HepG2 (cell line): ENCODE data around the gene SLC13A3. TPM values are rescaled to one million over a fixed set of nuclear protein-coding genes. Genes with fewer than 3 reads are reported as not detected.
A peak's percentile ranks its signal among the peaks of the same experiment; 100 is the strongest.

Experiments
- CEBPG ChIP-seq: IDR thresholded peaks from 2 replicates; pipeline ENCODE4 v1.6.1; 2016
- ELF1 ChIP-seq: sonication (generic); formaldehyde crosslinking; IDR thresholded peaks from 2 replicates; pipeline ENCODE4 v1.4.0; 2020; ENCODE audit warnings: missing genetic modification reagents
- FOSL2 ChIP-seq: sonication (generic); formaldehyde crosslinking; IDR thresholded peaks from 2 replicates; pipeline ENCODE4 v1.4.0; 2020; ENCODE audit warnings: missing genetic modification reagents
- FOXK1 ChIP-seq: sonication (generic); formaldehyde crosslinking; IDR thresholded peaks from 2 replicates; pipeline ENCODE4 v1.4.0; 2020; ENCODE audit warnings: low read depth, missing genetic modification reagents, borderline replicate concordance
- HMG20B ChIP-seq: conservative IDR thresholded peaks from 2 replicates; pipeline ENCODE4 v1.6.1; 2016; ENCODE audit warnings: missing genetic modification reagents, missing compliant biosample characterization
- KDM6A ChIP-seq: IDR thresholded peaks from 2 replicates; pipeline ENCODE4 v1.6.1; 2016; ENCODE audit warnings: low read depth
- MIER2 ChIP-seq: IDR thresholded peaks from 2 replicates; pipeline ENCODE4 v1.6.1; 2016; ENCODE audit warnings: missing biosample characterization, missing genetic modification reagents
- NAIF1 ChIP-seq: sonication (generic); formaldehyde crosslinking; IDR thresholded peaks from 2 replicates; pipeline ENCODE4 v1.5.0; 2020; ENCODE audit warnings: mild to moderate bottlenecking, missing genetic modification reagents, borderline replicate concordance
- NPAS2 ChIP-seq: sonication (generic); formaldehyde crosslinking; IDR thresholded peaks from 2 replicates; pipeline ENCODE4 v1.8.0; 2022; ENCODE audit warnings: mild to moderate bottlenecking, missing genetic modification reagents, borderline replicate concordance
- NR2C2 ChIP-seq: sonication (generic); formaldehyde crosslinking; IDR thresholded peaks from 2 replicates; pipeline ENCODE4 v1.4.0; 2020; ENCODE audit warnings: missing genetic modification reagents, mild to moderate bottlenecking, moderate library complexity, borderline replicate concordance
- ONECUT2 ChIP-seq: sonication (generic); formaldehyde crosslinking; IDR thresholded peaks from 2 replicates; pipeline ENCODE4 v1.4.0; 2020; ENCODE audit warnings: missing genetic modification reagents
- PCBP2 ChIP-seq: fragments of 200-400 bp; formaldehyde crosslinking; optimal IDR thresholded peaks from 2 replicates; pipeline ENCODE3; 2018; ENCODE audit warnings: low read length, low read depth; ENCODE audit not compliant: poor library complexity, severe bottlenecking
- PHF21A ChIP-seq: sonication (generic); formaldehyde crosslinking; IDR thresholded peaks from 2 replicates; pipeline ENCODE4 v1.5.0; 2020; ENCODE audit warnings: mild to moderate bottlenecking, missing genetic modification reagents
- TAF15 ChIP-seq: fragments of 200-400 bp; formaldehyde crosslinking; IDR thresholded peaks from one replicate; pipeline ENCODE4 v1.6.1; 2018; ENCODE audit warnings: mild to moderate bottlenecking, low read depth, low read length; ENCODE audit not compliant: poor library complexity, severe bottlenecking
- TEAD3 ChIP-seq: optimal IDR thresholded peaks from 2 replicates; pipeline ENCODE3; 2016; ENCODE audit warnings: borderline replicate concordance
- ZNF644 ChIP-seq: IDR thresholded peaks from 2 replicates; pipeline ENCODE4 v1.6.1; 2016; ENCODE audit warnings: low read depth
- polyA plus RNA-seq, 8 experiments: library from polyadenylated mRNA; depleted of rRNA in 3 of 8; stranded (reverse) in 7 of 8; unstranded in 1 of 8; fragments of >200 nt; fragmentation: Illumina TruSeq in 4 of 8; extraction: Trizol in 4 of 8; gene quantifications; 2 replicates each; pipeline versions ENCODE4 v1.2.1 to v1.2.3, GENCODE V29; 2011 to 2016; ENCODE audit warnings: low read depth in 4 of 8, missing spikeins in 1 of 8, mixed read lengths in 1 of 8; ENCODE audit not compliant: insufficient read depth in 1 of 8
- total RNA-seq, 5 experiments: library from RNA; depleted of rRNA; stranded (reverse); fragments of >200 nt; fragmentation: Illumina TruSeq; extraction: Trizol; gene quantifications; 2 replicates each; pipeline ENCODE4 v1.2.3, GENCODE V29; 2016; ENCODE audit warnings: low read depth in 1 of 5
- TF ChIP-seq, protein P1 (sequence below): IDR thresholded peaks from 2 replicates; pipeline ENCODE4 v1.6.1; 2016; ENCODE audit warnings: low read depth
- TF ChIP-seq, protein P2 (sequence below): sonication (generic); formaldehyde crosslinking; IDR thresholded peaks from 2 replicates; pipeline ENCODE4 v1.4.0; 2020; ENCODE audit warnings: missing genetic modification reagents
- TF ChIP-seq, protein P3 (sequence below): sonication (generic); formaldehyde crosslinking; IDR thresholded peaks from 2 replicates; pipeline ENCODE4 v1.9.0; 2022; ENCODE audit warnings: low read depth, missing genetic modification reagents
- TF ChIP-seq, protein P4 (sequence below): sonication (generic); formaldehyde crosslinking; IDR thresholded peaks from 2 replicates; pipeline ENCODE4 v1.8.0; 2022; ENCODE audit warnings: mild to moderate bottlenecking, missing genetic modification reagents, borderline replicate concordance
- TF ChIP-seq, protein P5 (sequence below): sonication (generic); formaldehyde crosslinking; IDR thresholded peaks from 2 replicates; pipeline ENCODE4 v1.8.1; 2022; ENCODE audit warnings: mild to moderate bottlenecking, missing genetic modification reagents

SLC13A3 gene
- total and polyA plus RNA-seq, 2 of the 13 experiments (the other 11 are each of a cell fraction or from before 2014, with no cell fraction given), result 66.5 to 76.0 TPM

DNA sequence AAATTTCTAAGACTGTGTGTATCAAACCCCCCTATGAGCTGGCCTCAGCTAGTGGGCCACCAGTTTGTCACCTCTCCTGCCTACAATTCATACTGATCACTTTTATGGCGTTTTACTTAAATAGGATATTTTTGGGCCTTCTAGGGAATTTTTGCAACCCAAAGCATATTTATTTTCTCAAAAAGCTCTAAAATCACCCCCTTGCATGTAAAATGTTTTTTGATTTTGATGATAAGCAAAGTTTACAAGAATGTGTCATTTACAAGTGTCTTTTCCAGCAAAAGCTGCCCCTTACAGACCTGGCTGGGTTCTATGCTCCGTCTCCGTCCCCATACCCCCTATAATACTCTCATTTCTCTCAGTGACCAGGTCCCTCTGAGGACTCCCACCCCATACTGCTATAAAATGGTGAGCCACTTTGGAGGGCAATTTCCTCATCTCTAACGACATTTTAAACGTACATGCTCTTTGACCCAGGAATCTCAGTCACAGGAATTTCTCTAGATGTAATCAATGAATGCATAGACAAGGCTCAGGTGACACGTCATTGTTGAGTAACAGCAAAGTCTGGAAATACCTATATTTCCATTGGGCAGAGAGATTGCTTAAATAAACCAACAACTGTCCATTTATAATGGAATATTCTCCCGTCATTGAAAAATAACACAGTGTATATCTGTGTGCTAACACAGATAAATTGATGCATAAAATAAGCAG is 86.9 kb downstream of the SLC13A3 start (continued):
- TF ChIP-seq FOXK1 (CRISPR knock-in tag) (peak; percentile 81), TAF15 (no peak), KDM6A (CRISPR knock-in tag) (0 out of 2 replicates have a peak, but pooled peaks have one; percentile 29), PHF21A (CRISPR knock-in tag) (peak; percentile 49; the same call in 1 of the 2 replicates), NR2C2 (CRISPR knock-in tag) (peak; percentile 70; the same call in 1 of the 2 replicates), HMG20B (peak; percentile 84), MIER2 (CRISPR knock-in tag) (0 out of 2 replicates have a peak, but pooled peaks have one; percentile 51), TEAD3 (peak; percentile 86), ONECUT2 (CRISPR knock-in tag) (peak; percentile 71; the same call in 1 of the 2 replicates), ZNF644 (0 out of 2 replicates have a peak, but pooled peaks have one; percentile 47), PCBP2 (no peak), NPAS2 (no peak), FOSL2 (CRISPR knock-in tag) (peak; percentile 65), CEBPG (peak; percentile 87), NAIF1 (0 out of 2 replicates have a peak, but pooled peaks have one; percentile 23), ELF1 (CRISPR knock-in tag) (peak; percentile 33; the same call in 1 of the 2 replicates)
- TF ChIP-seq, protein P1, sequence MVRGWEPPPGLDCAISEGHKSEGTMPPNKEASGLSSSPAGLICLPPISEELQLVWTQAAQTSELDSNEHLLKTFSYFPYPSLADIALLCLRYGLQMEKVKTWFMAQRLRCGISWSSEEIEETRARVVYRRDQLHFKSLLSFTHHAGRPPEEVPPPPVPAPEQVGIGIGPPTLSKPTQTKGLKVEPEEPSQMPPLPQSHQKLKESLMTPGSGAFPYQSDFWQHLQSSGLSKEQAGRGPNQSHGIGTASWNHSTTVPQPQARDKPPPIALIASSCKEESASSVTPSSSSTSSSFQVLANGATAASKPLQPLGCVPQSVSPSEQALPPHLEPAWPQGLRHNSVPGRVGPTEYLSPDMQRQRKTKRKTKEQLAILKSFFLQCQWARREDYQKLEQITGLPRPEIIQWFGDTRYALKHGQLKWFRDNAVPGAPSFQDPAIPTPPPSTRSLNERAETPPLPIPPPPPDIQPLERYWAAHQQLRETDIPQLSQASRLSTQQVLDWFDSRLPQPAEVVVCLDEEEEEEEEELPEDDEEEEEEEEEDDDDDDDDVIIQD (CRISPR knock-in tag), result peak; percentile 80; the same call in 1 of the 2 replicates
- TF ChIP-seq, protein P2, sequence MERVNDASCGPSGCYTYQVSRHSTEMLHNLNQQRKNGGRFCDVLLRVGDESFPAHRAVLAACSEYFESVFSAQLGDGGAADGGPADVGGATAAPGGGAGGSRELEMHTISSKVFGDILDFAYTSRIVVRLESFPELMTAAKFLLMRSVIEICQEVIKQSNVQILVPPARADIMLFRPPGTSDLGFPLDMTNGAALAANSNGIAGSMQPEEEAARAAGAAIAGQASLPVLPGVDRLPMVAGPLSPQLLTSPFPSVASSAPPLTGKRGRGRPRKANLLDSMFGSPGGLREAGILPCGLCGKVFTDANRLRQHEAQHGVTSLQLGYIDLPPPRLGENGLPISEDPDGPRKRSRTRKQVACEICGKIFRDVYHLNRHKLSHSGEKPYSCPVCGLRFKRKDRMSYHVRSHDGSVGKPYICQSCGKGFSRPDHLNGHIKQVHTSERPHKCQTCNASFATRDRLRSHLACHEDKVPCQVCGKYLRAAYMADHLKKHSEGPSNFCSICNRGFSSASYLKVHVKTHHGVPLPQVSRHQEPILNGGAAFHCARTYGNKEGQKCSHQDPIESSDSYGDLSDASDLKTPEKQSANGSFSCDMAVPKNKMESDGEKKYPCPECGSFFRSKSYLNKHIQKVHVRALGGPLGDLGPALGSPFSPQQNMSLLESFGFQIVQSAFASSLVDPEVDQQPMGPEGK (CRISPR knock-in tag), result peak; percentile 17; the same call in 1 of the 2 replicates
- TF ChIP-seq, protein P3, sequence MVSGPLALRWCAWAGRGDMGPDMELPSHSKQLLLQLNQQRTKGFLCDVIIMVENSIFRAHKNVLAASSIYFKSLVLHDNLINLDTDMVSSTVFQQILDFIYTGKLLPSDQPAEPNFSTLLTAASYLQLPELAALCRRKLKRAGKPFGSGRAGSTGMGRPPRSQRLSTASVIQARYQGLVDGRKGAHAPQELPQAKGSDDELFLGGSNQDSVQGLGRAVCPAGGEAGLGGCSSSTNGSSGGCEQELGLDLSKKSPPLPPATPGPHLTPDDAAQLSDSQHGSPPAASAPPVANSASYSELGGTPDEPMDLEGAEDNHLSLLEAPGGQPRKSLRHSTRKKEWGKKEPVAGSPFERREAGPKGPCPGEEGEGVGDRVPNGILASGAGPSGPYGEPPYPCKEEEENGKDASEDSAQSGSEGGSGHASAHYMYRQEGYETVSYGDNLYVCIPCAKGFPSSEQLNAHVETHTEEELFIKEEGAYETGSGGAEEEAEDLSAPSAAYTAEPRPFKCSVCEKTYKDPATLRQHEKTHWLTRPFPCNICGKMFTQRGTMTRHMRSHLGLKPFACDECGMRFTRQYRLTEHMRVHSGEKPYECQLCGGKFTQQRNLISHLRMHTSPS (CRISPR knock-in tag), result no peak
- TF ChIP-seq, protein P4, sequence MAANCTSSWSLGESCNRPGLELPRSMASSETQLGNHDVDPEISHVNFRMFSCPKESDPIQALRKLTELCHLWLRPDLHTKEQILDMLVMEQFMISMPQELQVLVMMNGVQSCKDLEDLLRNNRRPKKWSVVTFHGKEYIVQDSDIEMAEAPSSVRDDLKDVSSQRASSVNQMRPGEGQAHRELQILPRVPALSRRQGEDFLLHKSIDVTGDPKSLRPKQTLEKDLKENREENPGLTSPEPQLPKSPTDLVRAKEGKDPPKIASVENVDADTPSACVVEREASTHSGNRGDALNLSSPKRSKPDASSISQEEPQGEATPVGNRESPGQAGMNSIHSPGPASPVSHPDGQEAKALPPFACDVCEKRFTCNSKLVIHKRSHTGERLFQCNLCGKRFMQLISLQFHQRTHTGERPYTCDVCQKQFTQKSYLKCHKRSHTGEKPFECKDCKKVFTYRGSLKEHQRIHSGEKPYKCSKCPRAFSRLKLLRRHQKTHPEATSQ (CRISPR knock-in tag), result 0 out of 2 replicates have a peak, but pooled peaks have one; percentile 25
- TF ChIP-seq, protein P5, sequence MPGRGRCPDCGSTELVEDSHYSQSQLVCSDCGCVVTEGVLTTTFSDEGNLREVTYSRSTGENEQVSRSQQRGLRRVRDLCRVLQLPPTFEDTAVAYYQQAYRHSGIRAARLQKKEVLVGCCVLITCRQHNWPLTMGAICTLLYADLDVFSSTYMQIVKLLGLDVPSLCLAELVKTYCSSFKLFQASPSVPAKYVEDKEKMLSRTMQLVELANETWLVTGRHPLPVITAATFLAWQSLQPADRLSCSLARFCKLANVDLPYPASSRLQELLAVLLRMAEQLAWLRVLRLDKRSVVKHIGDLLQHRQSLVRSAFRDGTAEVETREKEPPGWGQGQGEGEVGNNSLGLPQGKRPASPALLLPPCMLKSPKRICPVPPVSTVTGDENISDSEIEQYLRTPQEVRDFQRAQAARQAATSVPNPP (CRISPR knock-in tag), result 0 out of 2 replicates have a peak, but pooled peaks have one; percentile 35
